HEK293 (cell line): Measurements from ENCODE around the gene STAT3.
A peak's percentile ranks its signal among the peaks of the same experiment; 100 is the strongest.

ENCODE experiments used
- CTCF ChIP-seq: fragments of 450-650 bp; formaldehyde crosslinking; IDR thresholded peaks from 2 replicates; pipeline ENCODE4 v1.5.1; 2016; ENCODE audit warnings: missing biosample characterization, missing genetic modification characterization
- HOXA7 ChIP-seq: sonication (generic); formaldehyde crosslinking; IDR thresholded peaks from 2 replicates; pipeline ENCODE4 v1.8.1; 2022; ENCODE audit warnings: missing genetic modification reagents, borderline replicate concordance
- KLF17 ChIP-seq: fragments of 450-650 bp; formaldehyde crosslinking; IDR thresholded peaks from 2 replicates; pipeline ENCODE4 v1.5.1; 2016; ENCODE audit warnings: missing biosample characterization, missing genetic modification characterization
- PRDM10 ChIP-seq: fragments of 450-650 bp; formaldehyde crosslinking; IDR thresholded peaks from 2 replicates; pipeline ENCODE4 v1.5.1; 2016; ENCODE audit warnings: missing biosample characterization, missing genetic modification characterization
- TCF7L2 ChIP-seq: IDR thresholded peaks from 2 replicates; pipeline ENCODE4 v1.6.1; 2011; ENCODE audit warnings: low read depth, mild to moderate bottlenecking, inconsistent platforms, low read length, moderate library complexity, borderline replicate concordance
- ZBTB20 ChIP-seq: fragments of 450-650 bp; formaldehyde crosslinking; IDR thresholded peaks from 2 replicates; pipeline ENCODE4 v1.5.1; 2016; ENCODE audit warnings: missing biosample characterization, missing genetic modification characterization
- ZNF274 ChIP-seq, 2 experiments: fragments of 200-500 bp in 1 of 2; fragments of 450-650 bp in 1 of 2; sonication (Bioruptor generic) in 1 of 2; formaldehyde crosslinking in 1 of 2; IDR thresholded peaks; 2 replicates each; pipeline versions ENCODE4 v1.5.1 to v1.6.1; 2014 to 2016; ENCODE audit warnings: borderline replicate concordance in 1 of 2, inconsistent platforms in 1 of 2, low read length in 1 of 2, missing biosample characterization in 1 of 2, missing genetic modification characterization in 1 of 2
- ZNF473 ChIP-seq: fragments of 450-650 bp; formaldehyde crosslinking; IDR thresholded peaks from 2 replicates; pipeline ENCODE4 v1.5.1; 2017; ENCODE audit warnings: missing biosample characterization, missing genetic modification characterization
- ZSCAN5A ChIP-seq: fragments of 450-650 bp; formaldehyde crosslinking; IDR thresholded peaks from 2 replicates; pipeline ENCODE4 v1.5.1; 2016; ENCODE audit warnings: missing biosample characterization, missing genetic modification characterization

- peak; percentile 58 for TF ChIP-seq PRDM10 (tag by site-specific recombination)
- no peak for TF ChIP-seq CTCF (tag by site-specific recombination)
- TF ChIP-seq HOXA7 (CRISPR knock-in tag), result no peak
- peak; percentile 69 for TF ChIP-seq ZBTB20 (tag by site-specific recombination)
- 0 out of 2 replicates have a peak, but pooled peaks have one; percentile 9 for TF ChIP-seq KLF17 (tag by site-specific recombination)
- TF ChIP-seq ZSCAN5A (tag by site-specific recombination), result no peak
- TF ChIP-seq ZNF274 (IDR thresholded peaks at IDR 0.05; ENCODE audit: low read length), result no peak
- no peak for TF ChIP-seq ZNF274 (tag by site-specific recombination; IDR thresholded peaks at IDR 0.05; ENCODE audit: borderline replicate concordance)
- no peak for TF ChIP-seq ZNF473 (tag by site-specific recombination)
- TF ChIP-seq TCF7L2, result no peak
Measured at GRCh38 chr17:42275527-42276358, 112.5 kb downstream of the STAT3 start.
